Esophagus muscularis mucosa (tissue), 4 donors: ENCODE measurements around the gene KCTD14.

Experiments
- CTCF ChIP-seq, 3 experiments: fragments of 200-600 bp in 2 of 3; fragments of 450-650 bp in 1 of 3; sonication (generic) in 2 of 3; IDR thresholded peaks; one replicate each; pipeline ENCODE4 v1.5.1; 2017 to 2019; ENCODE audit warnings: antibody characterized with exemption in 3 of 3, mild to moderate bottlenecking in 2 of 3, moderate library complexity in 1 of 3
- EP300 ChIP-seq: sonication (generic); formaldehyde crosslinking; IDR thresholded peaks from one replicate; pipeline ENCODE4 v1.6.1; 2017; ENCODE audit warnings: antibody characterized with exemption
- POLR2A ChIP-seq: fragments of 450-650 bp; IDR thresholded peaks from one replicate; pipeline ENCODE4 v1.6.1; 2017; ENCODE audit warnings: antibody characterized with exemption, moderate library complexity, mild to moderate bottlenecking, low read depth
- POLR2AphosphoS5 ChIP-seq, 2 donors: sonication (generic); formaldehyde crosslinking; IDR thresholded peaks; one replicate each; pipeline ENCODE4 v1.6.1; 2017; ENCODE audit warnings: antibody characterized with exemption in 2 of 2

- no peak for TF ChIP-seq CTCF (IDR thresholded peaks at IDR 0.05)
- TF ChIP-seq POLR2A: no peak
- no peak for TF ChIP-seq EP300
- no peak for TF ChIP-seq POLR2AphosphoS5 (IDR thresholded peaks at IDR 0.05)
These were observed 17.8 kb upstream of the KCTD14 start for GRCh38 chr11:78040691-78041379.
